Rectal smooth muscle tissue (tissue), 1 donor: Measurements from ENCODE around the gene EDIL3.

Experiments used
- H3K27ac ChIP-seq: one replicate; pipeline ENCODE4 v1.7.0; 2013; ENCODE audit warnings: low read depth, low read length, inconsistent platforms
- H3K27me3 ChIP-seq: one replicate; pipeline ENCODE4 v1.7.0; 2013; ENCODE audit warnings: low read length; ENCODE audit not compliant: control insufficient read depth, insufficient read depth
- H3K36me3 ChIP-seq: one replicate; pipeline ENCODE4 v1.7.0; 2013; ENCODE audit warnings: low read length; ENCODE audit not compliant: control insufficient read depth, insufficient read depth
- H3K4me1 ChIP-seq: one replicate; pipeline ENCODE4 v1.7.0; 2013; ENCODE audit warnings: low read length; ENCODE audit not compliant: control insufficient read depth, insufficient read depth
- H3K4me3 ChIP-seq: one replicate; pipeline ENCODE4 v1.7.0; 2013; ENCODE audit warnings: low read length
- H3K9ac ChIP-seq: one replicate; pipeline ENCODE4 v1.7.0; 2013; ENCODE audit warnings: low read length

EDIL3 gene

DNA sequence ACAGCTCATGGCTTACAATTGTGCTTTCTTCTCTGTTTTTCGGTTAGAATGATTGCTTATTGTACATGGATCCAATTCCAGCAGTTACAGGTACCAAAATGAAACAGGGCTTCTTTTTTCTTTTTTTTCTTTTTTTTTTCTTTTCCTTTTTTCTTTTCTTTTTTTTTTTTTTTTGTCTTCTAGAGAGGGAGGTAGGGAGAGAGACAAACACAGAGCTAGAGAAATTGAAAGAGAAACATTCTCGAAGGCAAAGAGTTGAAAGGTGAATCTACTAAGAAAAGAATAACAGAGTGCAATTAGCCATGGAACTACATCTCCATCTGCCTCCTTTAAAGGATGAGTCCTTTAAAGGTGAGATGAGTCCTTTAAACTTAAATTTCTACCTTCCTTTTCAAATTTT lies 1.0 kb upstream of the EDIL3 start:
- no peak overlapping the region for H3K9ac ChIP-seq

DNA sequence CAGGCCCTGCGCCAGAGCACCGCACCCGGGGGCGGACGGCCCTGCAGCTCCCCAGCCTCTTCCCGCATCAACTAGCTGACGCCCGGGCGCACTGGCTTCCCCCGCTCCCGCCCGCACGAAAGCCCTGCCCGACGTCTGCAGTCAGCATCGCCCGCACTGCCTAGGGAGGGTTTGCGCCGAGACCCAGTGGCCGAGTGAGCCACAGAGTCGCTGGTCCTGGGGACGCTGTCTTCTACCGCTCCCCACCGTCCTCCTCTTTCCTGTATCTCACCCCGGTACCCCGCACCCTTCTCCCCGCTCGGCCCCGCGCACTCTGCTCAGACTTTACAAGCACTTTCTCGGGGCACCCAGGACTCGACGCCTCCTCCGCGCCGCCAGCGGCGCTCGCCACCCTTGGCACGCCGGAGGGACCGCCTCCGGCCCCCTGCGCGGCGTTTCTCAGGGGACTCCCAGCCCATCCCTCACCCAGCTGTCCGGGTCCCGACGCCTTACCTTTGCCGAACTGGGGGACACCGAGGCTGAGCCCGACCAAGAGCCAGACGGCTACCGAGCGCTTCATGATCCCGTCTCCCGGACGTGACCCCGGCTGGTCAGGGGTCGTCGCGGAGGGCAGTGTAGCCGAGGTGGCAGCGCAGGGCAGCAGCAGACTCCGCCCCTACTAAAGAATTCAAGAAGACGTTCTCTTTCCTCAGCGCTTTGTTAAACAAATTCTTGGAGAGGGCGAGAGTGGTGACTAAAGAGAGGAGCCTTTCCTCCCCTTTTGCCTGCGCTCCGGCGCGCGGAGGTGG lies 670 bp downstream of the EDIL3 start:
- H3K9ac ChIP-seq: peak overlapping the region; percentile 26
- H3K27ac ChIP-seq: peak overlapping the region; percentile 50

More for the DNA sequence above, 1.0 kb upstream of the EDIL3 start:
- H3K4me1 ChIP-seq: peaks cover 3% of the 10 kb centered on the region
- H3K4me3 ChIP-seq: peak overlapping the region; percentile 65
- no peak overlapping the region for H3K27ac ChIP-seq
- no peaks in the 10 kb centered on the region for H3K36me3 ChIP-seq
- peaks cover 7% of the 10 kb centered on the region for H3K27me3 ChIP-seq

GRCh38 chr5:84383296-84383815 lies 1.3 kb downstream of the EDIL3 start:
- Histone ChIP-seq H3K27me3 (peaks cover 7% of the 10 kb centered on the region), H3K9ac (peak overlapping the region; percentile 10), H3K4me3 (peak overlapping the region; percentile 65), H3K27ac (peak overlapping the region; percentile 50), H3K36me3 (no peaks in the 10 kb centered on the region), H3K4me1 (peaks cover 3% of the 10 kb centered on the region)

More for the DNA sequence above, 670 bp downstream of the EDIL3 start:
- Histone ChIP-seq H3K4me3 (peak overlapping the region; percentile 65), H3K36me3 (no peaks in the 10 kb centered on the region), H3K4me1 (peaks cover 3% of the 10 kb centered on the region), H3K27me3 (peaks cover 7% of the 10 kb centered on the region)

GRCh38 chr5:84382363-84383295 lies 2.1 kb downstream of the EDIL3 start:
- H3K27me3 ChIP-seq: peaks cover 7% of the 10 kb centered on the region
- peaks cover 3% of the 10 kb centered on the region for H3K4me1 ChIP-seq
- H3K36me3 ChIP-seq: no peaks in the 10 kb centered on the region
- peak overlapping the region; percentile 10 for H3K9ac ChIP-seq
- H3K27ac ChIP-seq: peak overlapping the region; percentile 68
- peak overlapping the region; percentile 65 for H3K4me3 ChIP-seq

DNA sequence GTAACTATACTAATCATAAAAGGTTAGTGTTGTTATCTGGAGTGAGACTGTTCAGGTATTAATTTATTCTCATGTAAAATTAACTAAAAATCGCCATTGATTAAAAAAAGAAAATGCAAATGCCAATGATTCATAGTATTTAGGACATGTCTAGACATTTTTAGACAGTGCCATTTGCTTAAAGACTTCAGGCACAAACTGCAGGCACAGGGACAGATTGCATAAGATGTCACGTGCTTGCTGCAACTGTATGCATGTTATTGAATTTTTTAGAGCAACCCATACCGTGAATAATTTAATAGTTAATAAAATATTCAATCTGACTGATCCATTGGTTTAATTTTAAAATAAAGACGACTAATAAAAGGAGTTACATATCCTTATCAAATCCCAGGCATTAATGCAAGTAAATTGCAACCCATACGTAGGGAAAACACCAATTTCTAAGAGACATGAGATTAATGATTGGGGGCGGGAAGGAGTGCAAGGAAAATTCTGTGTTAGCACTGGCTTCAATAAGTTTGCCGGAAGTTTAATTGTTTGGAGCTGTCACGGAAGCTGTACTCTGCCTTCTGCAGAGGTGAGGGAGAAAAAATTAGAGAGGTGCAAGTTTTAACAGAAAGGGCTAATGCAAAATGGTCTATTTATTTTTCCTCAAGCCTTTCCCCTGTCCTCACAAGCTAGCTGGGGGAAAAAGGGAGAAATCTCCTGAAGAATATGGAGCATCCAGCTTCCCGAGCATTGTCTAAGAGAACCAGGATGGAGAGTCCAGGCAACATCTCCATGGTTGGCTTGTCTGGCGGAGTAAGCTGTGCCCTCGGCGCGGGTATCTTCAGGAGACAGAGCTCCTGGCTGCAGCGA lies 2.9 kb downstream of the EDIL3 start:
- H3K27ac ChIP-seq: peak overlapping the region; percentile 68
- peaks cover 7% of the 10 kb centered on the region for H3K27me3 ChIP-seq
- no peaks in the 10 kb centered on the region for H3K36me3 ChIP-seq
- peaks cover 3% of the 10 kb centered on the region for H3K4me1 ChIP-seq
- no peak overlapping the region for H3K9ac ChIP-seq
- peak overlapping the region; percentile 65 for H3K4me3 ChIP-seq

GRCh38 chr5:84379749-84380148 lies 4.9 kb downstream of the EDIL3 start:
- peaks cover 3% of the 10 kb centered on the region for H3K27me3 ChIP-seq
- no peak overlapping the region for H3K4me3 ChIP-seq
- H3K4me1 ChIP-seq: peaks cover 3% of the 10 kb centered on the region
- H3K9ac ChIP-seq: no peak overlapping the region
- no peaks in the 10 kb centered on the region for H3K36me3 ChIP-seq
- no peak overlapping the region for H3K27ac ChIP-seq

DNA sequence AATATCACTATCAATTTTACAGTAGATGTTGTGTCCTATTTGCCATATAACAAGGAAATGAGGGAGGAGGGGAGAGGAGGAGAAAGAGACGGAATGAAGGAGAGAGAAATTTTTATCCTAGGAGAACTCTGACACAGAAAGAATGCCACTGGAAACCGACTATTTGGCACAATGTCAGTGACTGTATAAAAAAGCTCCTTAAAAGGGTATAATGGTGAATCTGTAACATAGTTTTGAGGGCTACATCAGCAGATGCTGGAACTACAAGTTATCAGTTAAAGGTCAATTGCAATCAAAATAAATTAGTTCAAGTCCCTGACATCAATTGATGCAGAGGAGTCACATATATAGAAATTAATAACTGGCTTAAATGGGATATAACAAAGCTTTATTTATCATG lies 5.7 kb downstream of the EDIL3 start:
- H3K36me3 ChIP-seq: no peaks in the 10 kb centered on the region
- peaks cover 3% of the 10 kb centered on the region for H3K4me1 ChIP-seq
- no peak overlapping the region for H3K27ac ChIP-seq
- no peaks in the 10 kb centered on the region for H3K27me3 ChIP-seq
- no peak overlapping the region for H3K4me3 ChIP-seq
- no peak overlapping the region for H3K9ac ChIP-seq

DNA sequence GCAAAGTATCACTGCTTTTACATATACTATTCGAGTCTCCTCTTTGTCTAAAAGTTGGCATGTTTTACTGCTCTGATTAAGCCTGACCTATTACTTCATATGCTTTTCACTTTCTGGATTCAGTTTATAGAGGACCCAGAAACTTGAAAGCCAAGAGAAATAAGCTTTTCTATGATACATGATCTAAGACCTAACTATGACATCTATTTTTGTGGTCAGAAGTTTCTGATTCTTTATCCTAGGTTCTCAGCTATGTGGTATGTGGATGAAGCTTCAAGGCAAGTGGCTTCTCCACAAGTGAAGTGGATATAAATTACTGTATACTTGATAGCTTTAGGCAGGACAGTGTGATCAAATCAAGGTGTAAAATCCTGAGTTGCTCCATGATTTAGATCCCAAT lies 6.3 kb downstream of the EDIL3 start:
- peaks cover 3% of the 10 kb centered on the region for H3K4me1 ChIP-seq
- no peak overlapping the region for H3K27ac ChIP-seq
- H3K27me3 ChIP-seq: no peaks in the 10 kb centered on the region
- no peak overlapping the region for H3K9ac ChIP-seq
- H3K36me3 ChIP-seq: no peaks in the 10 kb centered on the region
- H3K4me3 ChIP-seq: no peak overlapping the region

DNA sequence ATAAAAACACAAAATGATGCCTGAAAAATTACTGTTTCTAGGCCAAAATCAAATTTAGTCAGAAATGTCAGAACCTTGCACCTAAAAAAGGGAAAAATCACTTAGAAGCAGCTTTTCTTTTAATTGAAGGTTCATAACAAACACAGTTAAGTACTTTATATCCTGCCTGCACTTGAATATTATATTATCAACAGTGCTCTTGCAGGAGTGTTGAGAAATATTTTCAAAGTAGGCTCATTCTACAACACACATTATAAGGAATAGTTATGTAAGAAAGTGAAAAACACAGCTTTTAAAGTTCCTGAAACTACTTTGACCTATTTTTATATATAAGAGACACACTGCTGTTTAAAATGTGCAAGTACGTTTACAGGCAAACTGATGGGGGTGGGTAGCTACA lies 8.3 kb downstream of the EDIL3 start:
- no peak overlapping the region for H3K27ac ChIP-seq
- no peaks in the 10 kb centered on the region for H3K4me1 ChIP-seq
- no peaks in the 10 kb centered on the region for H3K27me3 ChIP-seq
- no peaks in the 10 kb centered on the region for H3K36me3 ChIP-seq
- H3K4me3 ChIP-seq: no peak overlapping the region
- H3K9ac ChIP-seq: no peak overlapping the region

DNA sequence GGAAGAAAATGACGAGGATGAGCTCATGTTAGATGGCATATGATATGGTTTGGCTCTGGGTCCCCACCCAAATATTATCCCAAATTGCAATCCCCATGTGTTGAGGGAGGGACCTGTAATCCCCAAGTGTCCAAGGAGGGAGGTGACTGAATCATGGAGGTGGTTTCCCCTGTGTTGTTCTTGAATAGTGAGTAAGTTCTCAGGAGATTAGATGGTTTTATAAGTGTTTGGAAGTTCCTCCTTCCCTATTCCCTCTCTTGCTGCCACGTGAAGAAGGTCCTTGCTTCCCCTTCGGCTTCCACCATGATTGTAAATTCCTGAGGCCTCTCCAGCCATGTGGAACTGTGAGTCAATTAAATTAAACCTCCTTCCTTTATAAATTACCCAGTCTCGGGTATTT lies 10.1 kb downstream of the EDIL3 start:
- H3K27me3 ChIP-seq: no peaks in the 10 kb centered on the region
- no peak overlapping the region for H3K9ac ChIP-seq
- H3K4me3 ChIP-seq: no peak overlapping the region
- no peaks in the 10 kb centered on the region for H3K36me3 ChIP-seq
- no peaks in the 10 kb centered on the region for H3K4me1 ChIP-seq
- no peak overlapping the region for H3K27ac ChIP-seq

DNA sequence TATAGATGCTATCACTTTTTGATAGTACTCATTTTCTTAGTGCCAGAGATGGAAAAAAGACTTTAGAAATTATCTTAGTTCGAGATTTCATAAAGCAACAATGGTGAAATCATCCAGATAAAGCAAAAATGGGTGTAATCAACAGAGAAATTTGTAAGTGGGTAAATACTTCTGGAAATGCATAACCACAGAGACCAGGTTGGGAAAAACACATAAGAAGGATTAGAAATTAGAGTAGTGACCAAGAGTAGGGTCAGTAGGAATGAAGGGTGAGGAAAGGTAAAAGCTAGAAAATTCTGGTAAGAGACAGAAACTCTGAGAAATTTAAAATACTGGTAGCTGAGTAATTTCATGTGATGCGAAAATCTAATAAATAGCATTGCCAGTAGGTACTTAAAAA lies 11.2 kb downstream of the EDIL3 start:
- H3K36me3 ChIP-seq: no peaks in the 10 kb centered on the region
- no peak overlapping the region for H3K9ac ChIP-seq
- H3K27ac ChIP-seq: no peak overlapping the region
- no peak overlapping the region for H3K4me3 ChIP-seq
- H3K27me3 ChIP-seq: no peaks in the 10 kb centered on the region
- no peaks in the 10 kb centered on the region for H3K4me1 ChIP-seq
